HG03108 (cell line): Measurements from ENCODE around the gene CCDC69.
A peak's percentile ranks its signal among the peaks of the same experiment; 100 is the strongest.
"Not testable (repeated sequence)": the region's sequence is repeated elsewhere in the genome, so short reads cannot be mapped to it uniquely, and the experiment has no call there.

Experiments
- ATAC-seq: cut with Tn5 transposase; IDR thresholded peaks from one replicate; pipeline ENCODE4 v1.9.1; 2021; ENCODE audit warnings: moderate library complexity; ENCODE audit not compliant: unreplicated experiment

CCDC69 gene

DNA sequence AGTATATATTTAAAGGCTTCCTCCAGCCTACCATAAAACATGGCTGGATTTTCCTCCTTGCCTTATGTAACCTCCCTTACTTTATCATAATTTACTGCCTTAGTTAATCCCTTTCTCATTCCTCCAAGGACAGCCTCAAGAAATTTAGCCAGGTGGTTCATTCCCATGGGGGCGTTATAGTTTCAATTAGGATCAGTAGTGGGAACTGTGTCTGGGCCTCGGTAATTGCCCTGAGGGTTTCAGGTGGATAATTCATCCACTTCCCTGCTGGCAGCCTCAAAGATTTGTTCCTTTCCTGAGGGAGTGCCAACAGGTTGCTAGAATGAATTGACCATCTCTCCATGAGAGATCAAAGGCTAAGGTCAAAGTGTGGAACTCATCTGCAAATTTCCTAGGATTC, 24.8 kb upstream of the CCDC69 start:
- no peak for ATAC-seq

DNA sequence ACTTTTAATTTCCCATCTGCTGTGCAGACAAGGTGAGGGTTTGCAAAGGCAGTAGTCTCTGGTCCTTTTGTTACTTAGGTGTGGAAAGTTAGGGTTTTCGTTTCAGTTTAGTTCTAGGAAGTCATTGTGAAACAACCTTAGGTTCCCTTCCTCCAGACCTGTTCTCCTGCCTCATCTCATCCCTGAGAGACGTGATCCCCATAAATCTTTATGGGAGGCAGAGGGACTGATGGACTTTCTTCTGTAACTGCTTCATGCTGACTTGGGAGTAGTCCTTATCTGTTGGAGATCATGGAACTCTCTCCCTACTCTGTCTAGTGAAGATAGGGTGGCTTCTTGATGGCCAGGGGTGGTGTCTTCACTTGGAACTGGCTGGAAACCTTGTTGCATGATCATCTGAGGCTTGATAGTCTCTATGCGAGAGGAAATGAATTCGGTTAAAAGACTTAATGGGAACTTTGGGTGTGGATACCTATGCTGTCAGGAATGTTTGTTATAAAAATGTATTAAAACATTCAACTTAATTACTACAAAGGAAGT, 21.9 kb upstream of the CCDC69 start:
- ATAC-seq: no peak

DNA sequence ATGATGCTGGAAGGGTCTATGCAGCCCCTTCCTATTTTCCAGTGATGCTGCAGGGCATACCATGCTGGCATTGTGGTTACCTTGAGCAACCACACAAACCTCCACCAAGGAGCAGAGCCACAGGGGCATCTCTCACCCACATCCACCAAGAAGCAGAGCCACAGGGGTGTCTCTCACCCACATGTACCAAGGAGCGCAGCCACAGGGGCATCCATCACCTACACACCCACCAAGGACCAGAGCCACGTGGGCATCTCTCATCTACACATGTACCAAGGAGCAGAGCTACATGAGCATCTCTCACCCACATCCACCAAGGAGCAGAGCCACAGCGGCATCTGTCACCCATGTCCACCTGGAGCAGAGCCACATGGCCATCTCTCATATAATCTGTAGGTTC, 20.3 kb upstream of the CCDC69 start:
- no peak for ATAC-seq

DNA sequence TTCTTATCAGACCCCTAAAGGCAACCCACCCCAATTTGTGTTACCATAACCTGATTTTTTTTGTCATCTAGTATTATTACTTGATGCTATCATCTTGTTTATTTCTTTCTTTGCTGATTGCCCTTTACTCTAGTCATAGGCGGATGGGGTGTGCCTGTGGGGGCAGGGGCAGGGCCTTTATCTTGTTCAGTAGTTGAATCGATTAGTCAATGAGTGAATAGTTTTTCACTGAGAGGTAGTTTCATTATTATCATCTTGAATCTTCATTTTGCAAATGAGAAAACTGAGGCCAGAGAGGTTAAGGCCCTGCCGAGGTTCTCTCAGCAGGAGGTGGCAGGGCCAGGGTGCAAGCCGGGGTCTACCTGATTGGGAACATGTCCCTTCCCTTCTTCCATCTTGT, 19.7 kb upstream of the CCDC69 start:
- ATAC-seq: no peak

DNA sequence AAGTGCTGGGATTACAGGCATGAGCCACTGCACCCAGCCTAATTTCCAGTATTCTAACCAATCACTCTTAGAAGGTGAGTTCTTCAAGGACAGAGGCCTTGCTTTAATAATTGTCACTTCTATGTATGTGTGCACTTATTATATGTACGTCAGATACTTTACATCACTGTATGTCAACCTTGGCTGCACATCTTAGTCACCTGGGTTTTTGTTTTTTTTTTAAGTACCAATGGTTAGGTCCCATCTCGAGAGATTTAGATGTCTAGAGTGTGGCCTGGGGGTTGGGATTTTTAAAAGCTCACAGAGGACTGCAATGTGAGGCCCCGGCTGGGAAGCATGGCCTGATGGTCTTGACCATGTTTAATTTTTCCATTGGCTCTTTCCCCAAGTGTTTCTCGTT, 19.2 kb upstream of the CCDC69 start:
- no peak for ATAC-seq

DNA sequence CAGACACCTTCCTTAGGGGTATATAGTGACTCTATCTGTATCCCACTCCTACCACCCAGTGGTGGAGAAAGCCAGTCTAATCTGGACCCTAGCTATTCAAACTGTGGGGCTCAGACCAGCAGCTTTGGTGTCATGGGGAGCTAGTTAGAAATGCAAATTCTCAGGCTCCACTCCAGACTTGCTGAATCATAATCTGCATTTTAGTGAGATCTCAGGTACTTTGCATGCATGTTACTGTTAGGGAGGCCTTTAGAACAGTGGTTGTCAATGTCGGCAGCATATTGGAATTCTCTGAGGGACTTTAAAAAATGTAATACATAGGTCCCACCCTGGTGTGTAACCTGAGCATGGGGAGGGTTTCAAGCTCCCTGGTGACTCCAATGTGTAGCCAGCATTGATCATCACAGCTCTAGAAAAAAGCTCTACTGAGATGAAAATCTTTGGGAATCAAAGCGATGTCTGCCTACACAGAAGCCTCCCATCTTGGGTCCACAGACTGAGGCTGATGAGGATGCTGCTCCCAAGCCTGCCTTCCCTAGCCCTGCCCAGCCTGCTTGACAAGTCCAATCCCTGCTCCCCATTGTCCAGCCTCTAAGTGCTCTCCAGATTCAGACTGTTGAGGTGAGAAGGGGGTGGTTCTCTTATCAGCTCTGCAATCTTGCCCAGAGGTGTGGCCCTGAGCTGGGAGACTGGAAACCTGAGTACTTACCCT, 17.2 kb upstream of the CCDC69 start:
- ATAC-seq: no peak

DNA sequence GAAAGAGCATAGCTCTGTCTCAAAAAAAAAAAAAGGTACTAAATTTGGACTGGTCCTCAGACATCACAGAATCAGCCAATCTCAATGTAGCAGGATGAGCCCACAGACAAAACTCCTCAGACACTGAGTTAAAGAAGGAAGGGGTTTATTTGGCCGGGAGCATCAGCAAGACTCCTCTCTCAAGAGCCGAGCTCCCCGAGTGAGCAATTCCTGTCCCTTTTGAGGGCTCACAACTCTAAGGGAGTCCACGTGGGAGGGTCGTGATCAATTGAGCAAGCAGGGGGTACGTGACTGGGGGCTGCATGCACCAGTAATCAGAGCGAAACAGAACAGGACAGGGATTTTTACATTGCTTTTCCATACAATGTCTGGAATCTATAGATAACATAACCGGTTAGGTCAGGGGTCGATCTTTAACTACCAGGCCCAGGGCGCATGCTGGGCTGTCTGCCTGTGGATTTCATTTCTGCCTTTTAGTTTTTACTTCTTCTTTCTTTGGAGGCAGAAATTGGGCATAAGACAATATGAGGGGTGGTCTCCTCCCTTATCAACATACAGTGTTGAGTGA, 16.5 kb upstream of the CCDC69 start:
- not testable (repeated sequence) for ATAC-seq

DNA sequence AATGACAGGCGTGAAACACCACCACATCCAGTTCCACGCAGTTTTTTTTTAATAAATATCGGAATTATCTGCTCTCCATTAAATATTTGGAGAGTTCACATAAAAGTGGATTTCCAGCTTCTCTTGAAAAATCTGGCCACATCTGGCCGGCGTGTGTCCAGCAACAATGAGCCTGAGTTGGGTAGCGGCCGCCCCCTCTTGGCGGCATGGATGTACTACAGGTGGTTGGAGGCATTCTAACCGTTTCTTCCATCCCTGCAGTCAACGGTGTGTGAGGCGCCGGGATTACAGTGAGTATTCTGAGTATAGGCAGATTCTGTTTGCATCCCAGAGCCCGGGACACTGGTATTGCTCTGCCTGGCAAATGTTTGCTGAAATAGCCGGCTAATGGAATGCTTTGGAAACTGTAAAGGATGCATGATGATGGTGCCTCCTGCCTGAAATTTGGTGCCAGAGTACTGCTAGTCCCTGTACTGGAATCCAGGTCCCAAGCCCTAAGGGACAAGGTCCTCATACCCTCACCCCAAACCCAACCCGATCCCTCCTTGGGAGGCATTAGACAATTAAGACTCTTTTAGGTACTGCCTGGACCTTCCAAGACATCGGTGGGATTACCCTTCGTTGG, 15.5 kb upstream of the CCDC69 start:
- ATAC-seq: no peak

DNA sequence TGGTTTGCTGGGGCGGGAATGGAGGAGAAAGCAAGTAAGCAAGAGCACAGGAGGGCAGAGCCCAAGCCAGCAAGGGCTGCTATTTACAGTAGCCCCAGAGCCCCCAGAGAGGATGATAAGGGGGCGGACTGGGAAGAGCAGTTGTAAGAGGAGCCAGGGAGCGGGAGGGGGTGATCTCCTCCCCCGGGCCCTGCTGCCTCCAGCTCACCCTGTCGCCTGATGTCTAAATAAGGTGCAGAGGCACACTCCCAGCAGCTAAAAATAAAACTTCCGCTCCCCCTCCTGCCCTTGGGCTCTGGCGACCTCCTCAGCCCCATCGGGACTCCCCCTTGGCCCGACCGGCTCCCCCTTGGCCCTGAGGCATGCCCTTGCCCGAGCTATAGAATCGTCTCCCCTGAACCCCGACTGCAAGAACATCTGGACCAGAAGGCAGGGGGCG, 14.4 kb upstream of the CCDC69 start:
- ATAC-seq: peak; percentile 46

DNA sequence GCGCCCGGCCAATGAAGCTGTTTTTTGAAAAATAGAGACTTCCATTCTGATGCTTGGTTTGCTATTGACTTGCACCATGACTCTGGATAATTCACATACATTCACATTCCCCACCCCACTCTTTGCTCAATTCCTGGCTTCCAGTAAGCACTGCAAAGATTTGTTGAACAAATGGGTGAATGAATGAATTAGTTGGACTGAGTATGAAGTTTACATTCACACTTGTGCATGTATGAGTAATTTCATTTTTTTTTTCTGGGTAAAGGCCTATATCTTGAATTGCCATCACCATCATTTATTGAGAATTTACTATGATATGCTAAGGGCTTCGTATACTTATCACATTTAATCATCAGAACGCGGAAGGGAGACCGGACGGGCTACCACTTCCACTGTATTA, 13.8 kb upstream of the CCDC69 start:
- no peak for ATAC-seq

DNA sequence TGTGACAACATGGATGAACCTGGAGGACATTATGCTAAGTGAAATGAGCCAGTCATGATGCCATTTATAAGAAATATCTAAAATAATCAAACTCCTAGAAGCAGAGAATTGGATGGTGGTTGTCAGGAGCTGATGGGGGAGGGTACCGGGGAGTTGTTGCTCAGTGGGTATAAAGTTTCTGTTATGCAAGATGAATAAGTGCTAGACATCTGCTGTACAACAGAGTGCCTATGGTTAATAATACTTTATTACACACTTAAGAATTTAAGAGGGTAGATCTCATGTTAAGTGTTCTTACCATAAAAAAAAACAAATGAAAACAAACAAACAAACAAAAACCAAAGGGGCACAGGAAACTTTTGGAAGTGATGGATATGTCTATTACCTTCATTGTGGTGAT, 13.0 kb upstream of the CCDC69 start:
- no peak for ATAC-seq

DNA sequence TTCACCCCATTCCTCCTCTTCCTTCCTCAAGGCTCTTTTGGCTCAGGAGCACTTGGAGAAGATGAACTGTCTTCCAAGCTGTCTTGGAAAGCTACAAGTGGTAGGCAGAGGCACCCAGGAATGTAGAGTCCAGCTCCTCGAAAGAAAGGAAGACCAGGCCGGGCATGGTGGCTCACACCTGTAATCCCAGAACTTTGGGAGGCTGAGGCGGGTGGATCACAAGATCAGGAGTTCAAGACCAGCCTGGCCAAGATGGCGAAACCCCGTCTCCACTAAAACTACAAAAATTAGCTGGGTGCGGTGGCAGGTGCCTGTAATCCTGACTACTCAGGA, 11.3 kb upstream of the CCDC69 start:
- ATAC-seq: not testable (repeated sequence)

DNA sequence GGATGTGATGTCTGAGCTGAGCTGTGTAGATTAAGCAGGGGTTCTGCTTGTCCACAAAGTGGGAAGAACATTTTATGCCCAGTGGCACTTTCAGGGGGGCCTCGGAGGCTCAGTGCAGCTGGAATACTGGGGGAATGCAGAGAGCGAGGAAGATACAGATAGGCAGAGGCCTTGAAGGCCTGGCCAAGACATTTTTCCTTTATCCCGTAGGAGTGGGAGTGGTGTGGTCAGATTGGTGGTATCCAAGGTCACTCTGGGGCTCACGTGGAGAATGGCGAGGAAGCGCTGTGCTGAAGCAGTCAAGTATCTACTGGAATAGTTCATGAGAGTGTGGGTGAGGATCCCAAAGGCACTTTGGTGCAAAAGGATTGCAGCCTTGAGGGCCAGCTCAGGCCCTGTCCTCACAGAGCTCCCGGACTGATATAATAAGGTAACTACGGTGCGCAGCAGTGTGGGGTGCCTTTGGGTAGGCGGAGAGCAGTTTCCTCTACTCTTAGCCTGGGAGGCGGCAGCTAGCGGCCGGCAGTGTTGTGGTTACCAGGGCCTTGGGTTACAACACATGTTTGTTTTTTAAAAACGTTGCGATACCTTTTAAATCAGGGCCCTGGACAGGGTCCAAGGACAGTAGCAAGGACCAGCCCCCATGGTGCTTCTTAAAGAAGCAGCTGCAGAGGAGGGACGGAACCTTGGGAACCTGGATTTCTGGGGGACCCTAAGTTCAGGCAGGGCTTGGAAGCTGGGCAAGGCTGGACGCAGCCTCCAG, 10.8 kb upstream of the CCDC69 start:
- no peak for ATAC-seq

DNA sequence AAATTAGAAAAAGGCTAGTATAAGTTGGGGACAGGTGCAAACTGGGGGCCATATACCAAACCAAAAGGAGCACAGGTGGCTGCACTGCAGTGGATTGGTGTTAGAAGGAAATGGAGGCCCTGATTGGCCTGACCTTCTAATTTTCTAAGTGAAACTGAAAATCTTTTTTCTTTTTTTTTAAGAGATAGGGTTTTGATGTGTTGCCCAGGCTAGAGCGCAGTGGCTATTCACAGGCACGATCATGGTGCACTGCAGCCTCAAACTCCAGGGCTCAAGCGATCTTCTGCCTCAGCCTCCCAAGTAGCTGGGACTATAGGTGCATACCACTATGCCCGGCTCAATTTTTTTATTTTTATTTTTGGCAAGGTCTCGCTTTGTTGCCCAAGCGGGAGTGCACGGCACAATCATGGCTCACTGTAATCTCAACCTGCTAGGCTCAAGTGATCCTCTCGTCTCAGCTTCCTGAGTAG, 9.8 kb upstream of the CCDC69 start:
- ATAC-seq: peak; percentile 43

DNA sequence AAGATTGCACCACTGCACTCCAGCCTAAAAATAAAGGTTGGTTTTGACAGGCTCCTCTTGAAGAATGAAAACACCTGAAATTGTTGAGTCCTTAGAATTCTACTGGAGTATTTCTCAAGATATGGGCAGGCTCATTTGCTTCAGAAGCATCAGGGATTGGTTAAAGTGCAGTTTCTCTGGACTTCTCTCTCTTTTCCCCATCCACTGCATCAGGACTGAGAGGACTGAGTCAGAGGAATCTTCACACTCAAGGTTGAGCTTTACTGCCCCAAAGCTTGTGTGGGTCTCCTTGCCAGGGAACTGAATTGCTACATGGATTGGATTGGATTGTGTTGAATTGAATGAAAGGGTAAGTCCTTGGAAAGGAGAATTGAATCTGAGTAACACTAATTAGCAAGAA, 7.5 kb upstream of the CCDC69 start:
- no peak for ATAC-seq

DNA sequence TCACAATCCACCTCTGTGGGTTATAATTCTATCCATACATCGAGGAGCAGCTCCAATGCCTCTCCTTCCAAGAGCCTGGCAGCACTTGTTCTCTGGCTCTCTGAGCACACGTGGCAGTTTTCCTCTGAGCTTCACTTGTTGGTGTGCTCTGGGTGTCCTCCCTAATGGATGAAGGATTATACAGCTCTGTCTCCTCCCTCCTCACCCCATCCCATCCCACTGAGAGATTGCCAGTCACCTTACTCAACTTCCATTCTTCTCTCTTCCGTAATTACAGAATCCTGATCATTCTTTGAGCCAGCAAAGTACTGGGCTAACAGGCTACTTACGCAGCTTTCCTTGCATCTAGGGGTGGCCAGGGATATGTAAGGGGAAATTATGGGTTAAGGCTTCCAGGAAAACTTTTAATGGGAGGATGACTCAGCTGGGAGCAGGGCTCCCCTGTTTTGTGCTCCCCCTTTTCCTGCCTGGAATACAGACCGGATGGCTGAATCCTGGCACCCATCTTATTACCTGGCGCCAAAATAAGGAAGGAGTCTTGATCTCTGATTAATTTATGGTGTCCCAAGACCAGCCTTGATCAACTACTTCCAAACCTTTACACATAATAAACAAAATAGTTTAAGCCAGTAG, 6.3 kb upstream of the CCDC69 start:
- no peak for ATAC-seq

DNA sequence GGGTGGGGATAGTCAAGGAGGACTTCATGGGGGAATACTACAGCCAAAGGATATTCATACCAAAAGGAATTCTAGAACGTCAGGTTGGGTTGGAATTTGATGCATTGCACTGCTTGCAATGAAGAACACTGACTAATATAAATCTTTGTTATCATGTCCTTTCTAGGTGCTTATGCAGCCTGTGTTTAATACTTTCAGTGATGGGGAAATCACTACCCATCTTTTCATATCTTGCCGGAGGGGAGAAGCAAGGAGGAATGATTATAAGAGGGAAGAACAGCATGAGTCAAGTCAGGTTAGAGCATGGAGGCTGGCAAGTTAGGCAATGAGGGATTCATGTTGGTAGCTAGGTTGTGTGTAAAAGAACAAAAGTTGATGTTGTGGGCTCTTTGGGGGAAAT, 5.1 kb upstream of the CCDC69 start:
- ATAC-seq: no peak

DNA sequence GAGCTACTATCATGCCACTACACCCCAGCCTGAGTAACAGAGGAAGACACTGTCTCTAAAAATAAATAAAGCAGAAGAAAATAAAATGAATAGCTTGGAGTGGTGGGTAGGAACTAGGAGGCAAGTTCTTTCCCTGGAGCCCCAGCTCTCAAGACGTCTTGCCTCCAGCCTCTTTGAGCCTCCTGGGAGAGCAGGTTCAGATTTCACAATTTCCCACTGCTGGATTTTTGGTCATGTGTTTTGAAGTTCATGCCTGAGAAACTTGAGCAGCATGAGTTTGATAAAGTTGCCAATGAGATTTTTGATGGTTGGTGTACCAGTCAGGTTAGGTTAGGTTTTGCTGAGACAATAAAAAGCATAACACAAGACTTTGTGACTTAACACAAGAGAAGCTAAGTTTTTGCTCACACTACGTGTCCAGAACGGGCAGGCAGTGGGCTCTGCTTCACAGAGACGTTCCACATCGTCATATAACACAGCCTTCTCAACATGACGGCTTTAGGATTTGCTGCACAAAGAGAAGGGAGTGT, 4.1 kb upstream of the CCDC69 start:
- ATAC-seq: no peak

DNA sequence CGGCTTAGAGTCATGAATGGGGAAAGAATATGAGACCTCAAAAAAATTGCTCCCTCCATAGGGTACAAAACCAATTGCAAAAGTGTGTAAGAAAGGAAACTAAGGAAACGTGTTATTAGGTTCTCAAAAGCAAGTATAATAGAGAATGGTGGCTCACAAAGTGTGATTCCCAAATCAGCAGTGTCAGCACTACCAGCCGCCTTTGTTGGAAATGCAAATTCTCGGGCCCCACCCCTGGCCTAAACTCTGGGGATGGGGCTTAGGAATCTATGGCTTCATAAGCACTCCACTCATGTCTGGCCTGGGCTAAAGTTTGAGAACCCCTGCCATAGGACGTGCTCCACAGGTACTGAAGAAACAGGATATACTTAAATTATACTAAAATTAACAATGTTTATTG, 1.6 kb upstream of the CCDC69 start:
- no peak for ATAC-seq

DNA sequence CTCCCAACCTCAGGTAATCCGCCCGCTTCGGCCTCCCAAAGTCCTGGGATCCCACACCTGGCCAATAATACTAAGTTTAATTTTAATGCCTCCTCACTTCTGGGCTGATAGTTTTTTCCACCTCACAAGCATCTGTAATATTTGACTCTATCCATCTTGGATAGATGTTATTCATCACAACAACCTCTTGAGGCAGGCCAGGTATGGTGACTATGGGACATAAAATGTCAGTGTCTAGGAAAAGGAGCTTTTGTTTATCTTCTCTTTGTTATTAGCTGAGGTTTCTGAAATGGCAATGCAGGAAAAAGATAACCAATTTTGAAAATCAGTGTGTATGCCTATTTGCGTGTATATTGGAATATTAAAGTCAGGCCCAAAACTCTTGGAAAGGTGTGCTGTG, 1.2 kb upstream of the CCDC69 start:
- no peak for ATAC-seq

DNA sequence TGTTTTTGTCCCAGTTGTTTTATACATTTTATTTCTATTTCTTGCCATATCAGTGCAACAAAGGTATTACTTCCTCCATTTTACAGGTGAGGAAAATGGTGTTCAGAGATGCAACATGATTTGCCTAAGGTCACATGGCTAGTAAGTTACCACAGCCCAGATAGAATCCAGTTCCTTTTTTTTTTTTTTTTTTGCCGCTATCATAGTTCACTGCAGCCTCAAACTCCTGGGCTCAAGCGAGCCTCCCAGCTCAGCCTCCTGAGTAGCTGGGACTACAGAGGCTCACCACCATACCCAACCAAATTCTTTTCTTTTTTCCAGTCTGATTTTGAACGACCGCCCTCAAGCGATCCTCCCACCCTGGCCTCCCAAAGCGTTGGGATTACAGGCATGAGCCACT, 480 bp upstream of the CCDC69 start:
- ATAC-seq: no peak
